SJSA1 (cell line): ENCODE measurements around the gene C12orf60. TPM values are rescaled to one million over a fixed set of nuclear protein-coding genes. Genes with fewer than 3 reads are reported as not detected.

Source experiments
- DNase-seq, 2 experiments: peaks; one replicate each; pipeline ENCODE4 v3.0.0-alpha.2; 2015 to 2020; ENCODE audit warnings: low spot score in 2 of 2, low read depth in 1 of 2
- H3K27ac ChIP-seq: fragments of 250-450 bp; sonication (Bioruptor Pico); 2 replicates; pipeline ENCODE4 v1.5.1; 2020; ENCODE audit warnings: mild to moderate bottlenecking, moderate library complexity
- H3K27me3 ChIP-seq: fragments of 250-450 bp; sonication (Bioruptor Pico); replicated peaks from 2 replicates; pipeline ENCODE4 v1.5.1; 2020; ENCODE audit warnings: mild to moderate bottlenecking, moderate library complexity
- H3K36me3 ChIP-seq: fragments of 250-450 bp; sonication (Bioruptor Pico); 2 replicates; pipeline ENCODE4 v1.5.1; 2020; ENCODE audit warnings: mild to moderate bottlenecking
- H3K4me1 ChIP-seq: fragments of 250-450 bp; sonication (Bioruptor Pico); replicated peaks from 2 replicates; pipeline ENCODE4 v1.6.1; 2021; ENCODE audit warnings: mild to moderate bottlenecking
- H3K4me3 ChIP-seq: fragments of 250-450 bp; sonication (Bioruptor Pico); 2 replicates; pipeline ENCODE4 v1.5.1; 2020; ENCODE audit warnings: mild to moderate bottlenecking
- H3K9me3 ChIP-seq: fragments of 250-450 bp; sonication (Bioruptor Pico); replicated peaks from 2 replicates; pipeline ENCODE4 v1.5.1; 2020; ENCODE audit warnings: mild to moderate bottlenecking
- total RNA-seq: library from RNA; depleted of rRNA; stranded (reverse); fragments of >200 nt; shearing (Covaris generic); gene quantifications from 2 replicates; pipeline ENCODE4 v1.2.3, GENCODE V29; 2014

The C12orf60 gene
- total RNA-seq, 1 experiment from 2014 or later = 1.4 TPM

DNA sequence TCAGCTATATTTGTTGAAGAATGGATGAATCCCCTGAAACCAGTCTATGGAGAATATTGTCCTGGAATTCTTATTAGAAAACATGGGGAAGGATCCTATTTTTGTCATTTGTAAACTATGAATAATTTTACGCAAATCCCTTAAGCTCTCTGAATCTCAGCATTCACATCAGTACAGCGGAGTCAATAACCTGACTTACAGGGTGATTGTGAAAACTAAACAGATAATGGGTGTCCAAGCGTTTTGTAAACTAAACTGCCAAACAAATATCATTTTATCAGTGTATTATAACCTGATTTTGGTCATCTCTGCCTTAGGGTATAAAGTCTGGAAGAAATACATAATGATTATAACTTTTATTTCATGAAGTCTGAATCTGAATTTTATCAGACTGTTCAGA, 29.9 kb downstream of the C12orf60 start:
- no peak overlapping the region for H3K4me3 ChIP-seq
- peaks cover 49% of the 10 kb centered on the region for H3K4me1 ChIP-seq
- H3K27me3 ChIP-seq = no peaks in the 10 kb centered on the region
- H3K36me3 ChIP-seq = no peaks in the 10 kb centered on the region
- peak overlapping the region; percentile 43 for H3K27ac ChIP-seq
- H3K9me3 ChIP-seq = no peaks in the 10 kb centered on the region
- no peak for DNase-seq

DNA sequence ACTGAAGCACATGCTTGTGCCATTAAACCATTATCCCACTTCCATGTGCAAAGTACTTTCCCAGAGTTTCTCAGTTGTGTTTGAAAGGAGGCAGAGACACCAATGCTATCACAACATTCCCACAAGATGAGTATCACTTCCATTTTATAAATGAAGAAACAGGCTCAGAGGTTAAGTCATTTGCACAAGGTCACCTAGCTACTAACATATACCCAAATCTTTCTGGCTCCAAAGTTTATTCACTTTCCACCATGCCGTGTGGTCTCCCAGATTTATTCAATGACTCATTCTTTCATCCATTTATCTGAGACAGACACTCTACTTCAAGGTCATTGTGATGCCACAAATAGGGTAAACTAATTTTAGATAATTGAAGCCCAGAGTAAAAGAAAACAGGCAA, 30.5 kb downstream of the C12orf60 start:
- H3K36me3 ChIP-seq = no peaks in the 10 kb centered on the region
- no peaks in the 10 kb centered on the region for H3K27me3 ChIP-seq
- DNase-seq = peak in 1 of 2 experiments; percentile 74
- no peaks in the 10 kb centered on the region for H3K9me3 ChIP-seq
- H3K4me3 ChIP-seq = no peak overlapping the region
- peak overlapping the region; percentile 43 for H3K27ac ChIP-seq
- H3K4me1 ChIP-seq = peaks cover 49% of the 10 kb centered on the region

DNA sequence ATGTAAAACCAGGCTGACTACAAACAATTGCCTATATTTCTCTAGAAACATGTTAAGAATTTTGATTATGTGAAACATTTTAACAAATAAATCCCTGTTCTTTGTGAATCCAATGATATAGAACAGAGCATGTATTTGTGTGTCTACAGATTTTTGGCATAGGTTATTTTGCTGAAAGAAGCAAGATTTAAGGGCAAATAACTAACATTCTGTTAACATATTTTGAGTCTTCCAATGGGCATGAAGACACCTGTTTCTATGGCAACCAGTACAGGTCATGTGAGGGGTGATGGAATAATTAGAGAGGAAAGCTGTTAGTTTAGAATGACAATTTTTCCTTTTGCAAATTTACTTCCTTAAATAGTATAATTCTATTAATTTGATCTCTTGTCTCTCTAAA, 31.0 kb downstream of the C12orf60 start:
- DNase-seq = peak in 1 of 2 experiments; percentile 32
- H3K27ac ChIP-seq = peak overlapping the region; percentile 43
- no peaks in the 10 kb centered on the region for H3K36me3 ChIP-seq
- no peaks in the 10 kb centered on the region for H3K27me3 ChIP-seq
- H3K4me3 ChIP-seq = no peak overlapping the region
- H3K9me3 ChIP-seq = no peaks in the 10 kb centered on the region
- H3K4me1 ChIP-seq = peaks cover 49% of the 10 kb centered on the region

DNA sequence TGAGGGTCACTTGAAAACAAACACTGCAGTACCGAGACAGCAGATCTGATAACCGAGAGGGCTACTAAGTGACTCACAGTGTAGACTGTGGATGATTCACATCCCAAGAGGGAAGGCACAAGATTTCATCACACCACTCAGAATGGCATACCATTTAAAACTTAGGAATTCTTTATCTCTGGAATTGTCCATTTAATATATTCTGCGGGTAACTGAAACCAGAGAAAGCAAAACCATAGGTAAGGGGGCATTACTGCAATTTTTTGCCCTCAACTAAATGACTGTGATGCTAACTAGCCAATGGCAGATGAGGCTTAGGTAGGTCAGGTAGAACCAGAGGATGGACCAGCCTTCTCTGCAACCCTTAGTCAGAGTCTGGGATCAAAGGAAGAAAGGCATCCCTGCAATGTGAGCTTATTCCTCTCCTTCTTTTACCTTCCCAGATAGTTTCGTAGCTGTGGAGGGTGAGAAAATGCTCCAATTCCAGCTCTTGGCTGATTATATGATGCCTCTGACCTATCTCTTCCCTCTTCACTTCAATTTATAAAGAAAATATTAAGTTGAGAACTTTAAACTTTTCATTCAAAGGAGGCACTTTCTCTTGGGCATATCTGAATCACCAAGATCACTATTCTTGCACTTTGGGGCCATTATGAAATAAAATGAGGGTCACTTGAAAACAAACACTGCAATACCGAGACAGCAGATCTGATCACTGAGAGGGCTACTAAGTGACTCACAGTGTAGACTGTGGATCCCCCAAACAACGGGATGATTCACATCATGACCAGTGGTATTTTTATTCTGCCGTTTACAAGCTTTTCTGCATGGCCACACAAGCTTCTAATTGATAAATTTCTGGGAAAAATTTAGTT, 33.1 kb downstream of the C12orf60 start:
- peaks cover 60% of the 10 kb centered on the region for H3K4me1 ChIP-seq
- peak overlapping the region; percentile 7; the same call in 1 of the 2 replicates for H3K4me3 ChIP-seq
- peak overlapping the region; percentile 98 for H3K27ac ChIP-seq
- DNase-seq = peak; percentile 68 to 81
- no peaks in the 10 kb centered on the region for H3K27me3 ChIP-seq
- no peaks in the 10 kb centered on the region for H3K9me3 ChIP-seq
- H3K36me3 ChIP-seq = no peaks in the 10 kb centered on the region

DNA sequence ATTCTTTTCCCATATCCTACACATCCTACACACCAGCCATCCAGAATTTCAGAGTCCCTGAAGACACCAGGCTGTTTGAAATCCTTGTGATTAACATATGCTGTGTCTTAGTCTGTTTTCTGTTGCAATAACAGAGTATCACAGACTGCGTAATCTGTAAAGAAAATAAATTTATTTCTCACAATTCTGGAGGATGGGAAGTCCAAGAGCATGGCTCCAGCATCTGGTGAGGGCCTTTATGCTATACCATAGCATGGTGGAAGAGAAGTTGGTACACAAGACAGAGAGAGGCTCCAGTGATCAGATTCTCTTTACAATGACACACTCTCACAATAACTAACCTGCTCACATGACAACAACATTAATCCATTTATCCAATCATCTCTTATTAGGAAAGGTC, 35.8 kb downstream of the C12orf60 start:
- Histone ChIP-seq H3K36me3 (no peaks in the 10 kb centered on the region), H3K4me1 (peaks cover 59% of the 10 kb centered on the region), H3K27ac (no peak overlapping the region), H3K27me3 (no peaks in the 10 kb centered on the region), H3K9me3 (no peaks in the 10 kb centered on the region), H3K4me3 (no peak overlapping the region)
- DNase-seq = no peak

DNA sequence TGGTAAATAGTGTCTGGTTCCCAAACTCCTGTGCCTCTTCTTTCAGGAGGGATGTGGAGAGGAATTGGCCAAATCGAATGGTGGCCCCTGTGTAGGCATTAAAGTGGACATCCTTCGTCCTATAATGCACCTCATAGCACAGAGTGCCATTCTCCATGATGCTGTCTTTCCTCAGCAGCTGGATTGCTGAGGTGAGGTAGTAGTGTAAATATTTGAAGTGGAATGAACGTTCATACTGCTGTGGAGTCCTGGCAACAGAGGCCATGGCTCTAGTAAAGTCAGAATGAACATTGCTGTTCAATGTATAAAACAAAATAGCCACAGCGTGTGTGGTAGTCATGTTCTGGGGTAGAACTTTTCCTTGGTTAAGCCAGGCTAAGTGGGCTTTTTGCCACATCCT, 37.1 kb downstream of the C12orf60 start:
- DNase-seq = no peak
- Histone ChIP-seq H3K36me3 (no peaks in the 10 kb centered on the region), H3K4me3 (no peak overlapping the region), H3K27ac (peak overlapping the region; percentile 77; the same call in 1 of the 2 replicates), H3K27me3 (no peaks in the 10 kb centered on the region), H3K4me1 (peaks cover 46% of the 10 kb centered on the region), H3K9me3 (no peaks in the 10 kb centered on the region)

DNA sequence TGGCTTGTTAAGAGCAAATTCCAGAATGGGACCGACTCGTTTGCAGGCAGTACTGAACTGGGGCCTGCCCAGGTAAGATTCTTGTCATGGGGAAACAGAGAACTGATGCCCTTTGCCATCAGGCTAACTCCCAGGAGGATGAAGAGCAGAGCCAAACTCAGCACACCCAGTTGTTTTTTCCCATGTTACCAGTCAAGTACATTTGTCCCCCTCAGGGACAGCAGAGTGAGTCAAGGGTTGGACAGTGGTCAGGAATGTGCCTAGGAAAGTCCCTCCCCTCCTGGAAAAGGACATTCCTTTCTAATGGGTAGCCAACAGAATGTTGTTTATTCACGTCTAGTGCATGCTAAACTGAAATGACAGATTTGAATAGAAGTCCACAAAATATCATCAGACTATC, 38.3 kb downstream of the C12orf60 start:
- peak; percentile 83 to 89 for DNase-seq
- Histone ChIP-seq H3K36me3 (no peaks in the 10 kb centered on the region), H3K27ac (peak overlapping the region; percentile 77), H3K4me1 (peaks cover 34% of the 10 kb centered on the region), H3K9me3 (no peaks in the 10 kb centered on the region), H3K4me3 (no peak overlapping the region), H3K27me3 (no peaks in the 10 kb centered on the region)

DNA sequence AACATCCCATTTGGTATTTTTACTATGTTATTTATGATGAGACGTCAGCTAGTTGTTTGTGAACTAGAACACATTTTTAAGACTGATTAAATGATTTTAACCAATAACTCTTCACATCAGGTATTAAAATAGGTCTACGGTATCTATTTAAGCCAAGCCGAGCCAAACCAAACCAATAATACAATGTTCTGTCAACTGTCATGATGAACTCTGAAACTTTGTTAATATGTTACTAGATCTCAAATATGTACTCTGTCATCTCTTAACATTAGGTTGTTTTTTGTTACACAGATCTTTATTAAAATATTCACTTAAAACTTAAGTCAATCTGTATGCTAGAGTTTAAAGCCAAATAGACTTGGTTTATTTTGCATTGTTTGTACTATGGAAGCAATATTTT, 38.8 kb downstream of the C12orf60 start:
- no peak overlapping the region for H3K4me3 ChIP-seq
- H3K36me3 ChIP-seq = no peaks in the 10 kb centered on the region
- H3K9me3 ChIP-seq = no peaks in the 10 kb centered on the region
- H3K27me3 ChIP-seq = no peaks in the 10 kb centered on the region
- peak overlapping the region; percentile 77 for H3K27ac ChIP-seq
- no peak for DNase-seq
- H3K4me1 ChIP-seq = peaks cover 29% of the 10 kb centered on the region

DNA sequence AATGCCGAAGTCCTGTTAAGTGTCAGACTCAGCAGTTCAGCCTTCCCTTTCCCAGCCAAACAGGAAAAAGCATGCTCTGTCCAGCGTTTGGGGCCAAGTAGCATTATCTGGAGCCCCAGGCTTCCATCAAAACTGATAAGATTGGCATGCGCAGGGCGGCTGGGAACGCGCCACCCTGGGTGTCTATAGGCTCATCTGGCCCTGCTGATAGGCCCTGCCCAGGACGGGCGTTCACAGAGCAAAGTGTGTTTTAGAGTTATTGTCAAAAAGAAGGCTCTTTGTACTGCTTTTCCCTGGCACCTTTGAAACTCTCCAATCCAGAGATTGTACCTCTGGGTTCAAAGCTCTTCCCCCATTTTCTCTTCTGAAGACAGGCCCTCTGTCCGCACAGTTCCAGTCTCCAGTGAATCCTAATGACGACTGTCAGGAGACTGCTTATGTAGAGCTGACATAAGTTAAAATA, 40.0 kb downstream of the C12orf60 start, which contains the start of gene ART4:
Gene ART4, minus strand, starts transcription at position 102 of the 463 bp plus-strand sequence. CDS start 413 bp downstream, outside the sequence.
- H3K4me1 ChIP-seq = peaks cover 23% of the 10 kb centered on the region
- no peaks in the 10 kb centered on the region for H3K27me3 ChIP-seq
- no peak for DNase-seq
- no peak within 1 kb of the TSS for H3K4me3 ChIP-seq
- H3K36me3 ChIP-seq = no peaks in the 10 kb centered on the region
- H3K27ac ChIP-seq = peak within 1 kb of the TSS; percentile 77
- H3K9me3 ChIP-seq = no peaks in the 10 kb centered on the region

DNA sequence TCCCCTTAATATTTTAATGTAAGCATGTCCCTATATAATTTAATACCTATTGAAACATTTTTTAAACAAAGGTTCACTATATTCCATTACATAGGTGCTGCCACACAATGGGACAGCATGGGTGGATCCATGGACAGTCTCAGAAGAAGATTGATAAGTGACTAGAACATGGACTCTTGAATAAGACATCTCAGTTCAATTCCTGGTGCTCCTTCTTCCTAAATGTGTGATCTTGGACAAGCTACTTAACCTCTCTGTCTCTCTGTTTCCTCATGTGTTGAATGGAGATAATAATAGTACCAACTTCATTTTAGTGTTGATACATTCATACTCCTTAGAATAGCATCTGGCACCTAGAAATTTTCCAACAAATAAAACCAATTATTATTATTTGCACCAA, 40.9 kb downstream of the C12orf60 start:
- no peaks in the 10 kb centered on the region for H3K36me3 ChIP-seq
- DNase-seq = no peak
- H3K27ac ChIP-seq = no peak overlapping the region
- no peaks in the 10 kb centered on the region for H3K9me3 ChIP-seq
- no peaks in the 10 kb centered on the region for H3K27me3 ChIP-seq
- no peak overlapping the region for H3K4me3 ChIP-seq
- peaks cover 23% of the 10 kb centered on the region for H3K4me1 ChIP-seq

DNA sequence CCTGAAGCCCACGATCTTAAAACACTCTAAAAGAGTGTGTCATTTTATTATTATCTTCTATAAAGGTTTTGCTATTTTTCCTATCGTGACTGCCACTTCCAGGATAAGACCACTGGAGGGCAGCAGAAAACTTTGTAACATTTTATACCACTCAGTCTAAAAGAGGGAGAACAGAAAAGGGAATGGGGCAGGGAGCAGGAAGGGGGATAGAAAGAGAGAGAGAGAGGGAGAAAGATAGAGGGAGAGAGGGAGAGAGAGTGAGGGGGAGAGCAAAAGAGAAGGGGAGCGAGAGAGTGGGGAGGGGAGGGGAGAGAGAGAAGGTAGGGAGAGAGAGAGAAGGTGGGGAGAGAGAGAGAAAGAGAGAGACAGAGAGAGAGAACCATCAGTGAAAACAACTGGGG, 41.9 kb downstream of the C12orf60 start:
- no peak overlapping the region for H3K27ac ChIP-seq
- no peak overlapping the region for H3K4me3 ChIP-seq
- no peaks in the 10 kb centered on the region for H3K27me3 ChIP-seq
- peaks cover 23% of the 10 kb centered on the region for H3K4me1 ChIP-seq
- H3K36me3 ChIP-seq = no peaks in the 10 kb centered on the region
- peak; percentile 44 to 57 for DNase-seq
- H3K9me3 ChIP-seq = no peaks in the 10 kb centered on the region

DNA sequence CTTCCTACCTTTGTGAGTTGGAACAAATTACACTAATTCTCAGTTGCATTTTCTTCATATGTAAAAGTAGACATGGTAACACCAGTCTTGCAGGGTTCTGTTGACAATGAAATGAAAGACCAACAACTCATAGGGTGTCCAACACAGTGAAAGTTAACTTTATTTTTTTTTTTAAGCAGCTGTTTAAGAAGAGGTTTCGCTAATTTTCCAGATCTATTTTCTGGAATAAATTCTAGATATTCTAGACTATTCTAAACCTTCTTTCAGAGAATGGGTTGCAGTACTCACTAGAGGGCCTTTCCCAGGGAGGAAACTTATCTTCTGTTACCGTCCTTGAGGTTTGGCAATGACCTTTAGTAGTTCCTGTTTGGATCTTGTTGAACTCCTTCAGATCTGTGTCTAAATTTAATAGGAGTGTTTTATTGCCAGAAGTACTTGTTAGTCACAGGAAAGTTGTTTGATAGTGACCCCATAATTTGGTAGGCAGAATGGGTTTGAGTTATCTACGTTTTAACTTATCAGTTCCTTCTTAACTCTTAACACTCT, 42.6 kb downstream of the C12orf60 start:
- Histone ChIP-seq H3K9me3 (no peaks in the 10 kb centered on the region), H3K4me3 (no peak overlapping the region), H3K27me3 (no peaks in the 10 kb centered on the region), H3K36me3 (no peaks in the 10 kb centered on the region), H3K27ac (no peak overlapping the region), H3K4me1 (peaks cover 17% of the 10 kb centered on the region)
- no peak for DNase-seq

DNA sequence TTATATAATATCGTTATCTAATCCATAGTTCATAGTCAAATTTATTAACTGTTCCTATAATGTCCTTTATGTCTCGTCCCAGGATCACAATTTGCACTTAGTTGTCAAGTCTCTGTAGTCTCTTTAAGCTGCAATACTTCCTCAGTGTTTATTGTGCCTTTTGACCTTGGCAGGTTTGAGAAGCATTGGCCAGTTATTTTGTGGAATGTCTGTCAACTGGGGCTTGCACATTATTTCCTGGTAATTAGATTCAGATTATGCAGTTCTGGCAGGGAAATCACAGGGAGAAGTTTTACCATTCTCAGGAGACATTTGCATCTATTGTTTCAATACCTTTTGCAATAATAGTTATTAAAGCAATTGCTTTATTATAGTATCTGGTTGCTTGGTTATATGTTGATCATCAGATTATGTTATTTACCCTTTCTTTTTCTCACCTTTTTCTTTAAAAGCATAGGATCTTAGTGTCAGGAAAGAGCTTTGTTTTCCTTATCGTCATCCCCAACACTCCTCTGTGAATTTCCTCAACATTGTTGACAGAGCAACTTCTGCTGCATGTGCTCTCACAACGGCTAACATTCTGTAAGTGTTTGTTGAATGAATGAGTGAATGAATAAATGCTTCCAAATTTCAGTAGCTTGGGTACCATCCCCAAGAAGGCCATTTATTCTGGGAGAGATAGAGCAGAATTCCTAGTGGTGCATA, 43.6 kb downstream of the C12orf60 start:
- H3K4me3 ChIP-seq = no peak overlapping the region
- no peak overlapping the region for H3K27ac ChIP-seq
- H3K4me1 ChIP-seq = peaks cover 8% of the 10 kb centered on the region
- no peak for DNase-seq
- no peaks in the 10 kb centered on the region for H3K36me3 ChIP-seq
- H3K9me3 ChIP-seq = no peaks in the 10 kb centered on the region
- H3K27me3 ChIP-seq = no peaks in the 10 kb centered on the region

DNA sequence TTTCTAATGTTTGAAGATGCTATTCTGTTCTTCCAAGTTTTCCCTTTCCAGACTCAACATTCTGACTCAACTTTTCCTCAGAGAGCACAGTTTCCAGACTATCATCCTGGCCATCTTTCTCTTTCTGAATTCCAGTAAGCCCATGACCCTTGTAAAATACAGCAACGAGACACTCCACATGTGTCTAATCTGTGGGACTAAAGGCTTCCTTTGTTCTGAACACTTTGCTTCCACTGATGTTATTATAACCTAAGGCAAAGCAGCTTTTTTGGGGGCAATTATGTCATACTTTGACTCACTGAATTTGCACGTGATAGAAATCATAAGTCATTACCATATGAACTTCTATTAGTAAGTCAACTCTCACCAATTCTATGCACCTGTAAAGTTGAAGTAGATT, 46.2 kb downstream of the C12orf60 start:
- Histone ChIP-seq H3K4me1 (peaks cover 3% of the 10 kb centered on the region), H3K36me3 (no peaks in the 10 kb centered on the region), H3K27me3 (no peaks in the 10 kb centered on the region), H3K9me3 (no peaks in the 10 kb centered on the region), H3K27ac (no peak overlapping the region), H3K4me3 (no peak overlapping the region)
- no peak for DNase-seq
